ENCODE data around the gene GRIP2.

GRCh38 chr3:14536837-14537589 lies 3.1 kb downstream of the GRIP2 start:
- TF ChIP-seq CTCF (IDR thresholded peaks at IDR 0.05) (no peak), POLR2A (IDR thresholded peaks at IDR 0.05) (no peak)
